OCI-M2 (cell line): Measurements from ENCODE around the gene RFTN2.
"Not testable (repeated sequence)": the region's sequence is repeated elsewhere in the genome, so short reads cannot be mapped to it uniquely, and the experiment has no call there.

Experiments used
- DNase-seq: peaks from one replicate; lab custom pipeline; 2025; ENCODE audit not compliant: unreplicated experiment; lab: John Stamatoyannopoulos, UW

Gene RFTN2

GRCh38 chr2:197604117-197604860 is 71.1 kb downstream of the RFTN2 start:
- no peak for DNase-seq

- DNase-seq: no peak
Observed at GRCh38 chr2:197601726-197602125, 73.7 kb downstream of the RFTN2 start.

GRCh38 chr2:197600306-197600705 is 75.1 kb downstream of the RFTN2 start:
- DNase-seq: no peak

- DNase-seq: no peak
Observed at GRCh38 chr2:197599285-197599965, 76.0 kb downstream of the RFTN2 start.

GRCh38 chr2:197598450-197598849 is 76.9 kb downstream of the RFTN2 start:
- no peak for DNase-seq

- DNase-seq: no peak
Observed at GRCh38 chr2:197597166-197597565, 78.2 kb downstream of the RFTN2 start.

- no peak for DNase-seq
Observed at GRCh38 chr2:197596766-197597165, 78.6 kb downstream of the RFTN2 start.

- no peak for DNase-seq
Observed at GRCh38 chr2:197591339-197592072, 83.9 kb downstream of the RFTN2 start.

GRCh38 chr2:197587255-197587654 is 88.1 kb downstream of the RFTN2 start:
- DNase-seq: not testable (repeated sequence)

GRCh38 chr2:197580166-197580565 is 95.2 kb downstream of the RFTN2 start:
- not testable (repeated sequence) for DNase-seq

GRCh38 chr2:197578294-197578693 is 97.1 kb downstream of the RFTN2 start:
- DNase-seq: not testable (repeated sequence)

- DNase-seq: no peak
Observed at GRCh38 chr2:197577446-197577845, 97.9 kb downstream of the RFTN2 start.

GRCh38 chr2:197576631-197577030 is 98.8 kb downstream of the RFTN2 start:
- DNase-seq: no peak

GRCh38 chr2:197575987-197576386 is 99.4 kb downstream of the RFTN2 start:
- no peak for DNase-seq

GRCh38 chr2:197573608-197574007 is 101.8 kb downstream of the RFTN2 start:
- no peak for DNase-seq

GRCh38 chr2:197571627-197572271 is 103.6 kb downstream of the RFTN2 start:
- no peak for DNase-seq

GRCh38 chr2:197560146-197560665 is 115.2 kb downstream of the RFTN2 start:
- no peak for DNase-seq

- no peak for DNase-seq
Observed at GRCh38 chr2:197559681-197560080, 115.7 kb downstream of the RFTN2 start.

GRCh38 chr2:197558393-197558792 is 117.0 kb downstream of the RFTN2 start:
- no peak for DNase-seq

GRCh38 chr2:197556456-197556855 is 118.9 kb downstream of the RFTN2 start:
- no peak for DNase-seq

- no peak for DNase-seq
Observed at GRCh38 chr2:197555467-197555866, 119.9 kb downstream of the RFTN2 start.
